GM18951 (cell line): Measurements from ENCODE around the gene GRK6.
A peak's percentile ranks its signal among the peaks of the same experiment; 100 is the strongest.

Source experiments
- POLR2A ChIP-seq: IDR thresholded peaks from 4 replicates; pipeline ENCODE4 v1.6.1; 2011; ENCODE audit warnings: mild to moderate bottlenecking; ENCODE audit not compliant: insufficient read length, insufficient read depth; ENCODE audit errors: extremely low read depth
- in situ Hi-C: fragments of 300-500 bp; cut with MboI; formaldehyde crosslinking; loops from one replicate; pipeline ENCODE4 v1.12.0; 2022; ENCODE audit warnings: low sequenced_read_pairs, mixed read lengths, inconsistent platforms; ENCODE audit not compliant: unreplicated experiment

GRK6 gene

GRCh38 chr5:177462021-177462670 is 35.7 kb downstream of the GRK6 start:
- TF ChIP-seq POLR2A: no peak
- in situ Hi-C loops: no loop called here

- in situ Hi-C loops: no loop called here
- no peak for TF ChIP-seq POLR2A
Observed at GRCh38 chr5:177465044-177465443, 38.6 kb downstream of the GRK6 start.

GRCh38 chr5:177466861-177467260 is 40.4 kb downstream of the GRK6 start:
- in situ Hi-C loops: no loop called here
- TF ChIP-seq POLR2A: no peak

GRCh38 chr5:177467436-177467835 is 41.0 kb downstream of the GRK6 start:
- TF ChIP-seq POLR2A: no peak
- in situ Hi-C loops: no loop called here

GRCh38 chr5:177468329-177468684 is 41.8 kb downstream of the GRK6 start:
- no peak for TF ChIP-seq POLR2A
- in situ Hi-C loops: no loop called here

GRCh38 chr5:177468685-177469628 is 42.5 kb downstream of the GRK6 start:
- in situ Hi-C loops: no loop called here

GRCh38 chr5:177469750-177470525 is 43.5 kb downstream of the GRK6 start:
- TF ChIP-seq POLR2A: no peak
- in situ Hi-C loops: no loop called here

More at GRCh38 chr5:177468685-177469628, 42.5 kb downstream of the GRK6 start:
- no peak for TF ChIP-seq POLR2A

GRCh38 chr5:177470759-177471536 is 44.5 kb downstream of the GRK6 start:
- in situ Hi-C loops: no loop called here
- no peak for TF ChIP-seq POLR2A

- no peak for TF ChIP-seq POLR2A
- in situ Hi-C loops: no loop called here
Observed at GRCh38 chr5:177471610-177472356, 45.3 kb downstream of the GRK6 start.

- TF ChIP-seq POLR2A: peak; percentile 56
- in situ Hi-C loops: no loop called here
Observed at GRCh38 chr5:177472460-177473442, 46.3 kb downstream of the GRK6 start.

GRCh38 chr5:177473443-177474001 is 47.0 kb downstream of the GRK6 start, which contains the start of gene DBN1:
Gene DBN1 (minus strand): TSS chr5:177473634. CDS start chr5:177473521, 113 bp downstream.
- in situ Hi-C loops: no loop called here
- TF ChIP-seq POLR2A: peak; percentile 28
